ENCODE results near the gene ANKMY1.

ANKMY1 gene

GRCh38 chr2:240576436-240577205 lies 18.8 kb upstream of the ANKMY1 start:
- no peak overlapping the region for H3K4me3 ChIP-seq (ENCODE audit: low read depth, low read length)
- TF ChIP-seq, protein P1, sequence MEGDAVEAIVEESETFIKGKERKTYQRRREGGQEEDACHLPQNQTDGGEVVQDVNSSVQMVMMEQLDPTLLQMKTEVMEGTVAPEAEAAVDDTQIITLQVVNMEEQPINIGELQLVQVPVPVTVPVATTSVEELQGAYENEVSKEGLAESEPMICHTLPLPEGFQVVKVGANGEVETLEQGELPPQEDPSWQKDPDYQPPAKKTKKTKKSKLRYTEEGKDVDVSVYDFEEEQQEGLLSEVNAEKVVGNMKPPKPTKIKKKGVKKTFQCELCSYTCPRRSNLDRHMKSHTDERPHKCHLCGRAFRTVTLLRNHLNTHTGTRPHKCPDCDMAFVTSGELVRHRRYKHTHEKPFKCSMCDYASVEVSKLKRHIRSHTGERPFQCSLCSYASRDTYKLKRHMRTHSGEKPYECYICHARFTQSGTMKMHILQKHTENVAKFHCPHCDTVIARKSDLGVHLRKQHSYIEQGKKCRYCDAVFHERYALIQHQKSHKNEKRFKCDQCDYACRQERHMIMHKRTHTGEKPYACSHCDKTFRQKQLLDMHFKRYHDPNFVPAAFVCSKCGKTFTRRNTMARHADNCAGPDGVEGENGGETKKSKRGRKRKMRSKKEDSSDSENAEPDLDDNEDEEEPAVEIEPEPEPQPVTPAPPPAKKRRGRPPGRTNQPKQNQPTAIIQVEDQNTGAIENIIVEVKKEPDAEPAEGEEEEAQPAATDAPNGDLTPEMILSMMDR (IDR thresholded peaks at IDR 0.05; ENCODE audit: insufficient read depth, low read depth, low read length, missing control alignments), result no peak
- no peak for DNase-seq (ENCODE audit: low read depth)

GRCh38 chr2:240576036-240576435 lies 18.2 kb upstream of the ANKMY1 start:
- DNase-seq (ENCODE audit: low read depth), result no peak
- no peak overlapping the region for H3K4me3 ChIP-seq (ENCODE audit: low read depth, low read length)
- TF ChIP-seq, protein P1 (IDR thresholded peaks at IDR 0.05; ENCODE audit: insufficient read depth, low read depth, low read length, missing control alignments), result no peak

GRCh38 chr2:240575101-240575965 lies 17.5 kb upstream of the ANKMY1 start:
- H3K4me3 ChIP-seq (ENCODE audit: low read depth, low read length), result no peak overlapping the region
- DNase-seq (ENCODE audit: low read depth), result no peak
- TF ChIP-seq, protein P1 (IDR thresholded peaks at IDR 0.05; ENCODE audit: insufficient read depth, low read depth, low read length, missing control alignments), result no peak

GRCh38 chr2:240574386-240575100 lies 16.8 kb upstream of the ANKMY1 start:
- TF ChIP-seq, protein P1 (IDR thresholded peaks at IDR 0.05; ENCODE audit: insufficient read depth, low read depth, low read length, missing control alignments), result no peak
- no peak for DNase-seq (ENCODE audit: low read depth)
- H3K4me3 ChIP-seq (ENCODE audit: low read depth, low read length), result no peak overlapping the region

DNA sequence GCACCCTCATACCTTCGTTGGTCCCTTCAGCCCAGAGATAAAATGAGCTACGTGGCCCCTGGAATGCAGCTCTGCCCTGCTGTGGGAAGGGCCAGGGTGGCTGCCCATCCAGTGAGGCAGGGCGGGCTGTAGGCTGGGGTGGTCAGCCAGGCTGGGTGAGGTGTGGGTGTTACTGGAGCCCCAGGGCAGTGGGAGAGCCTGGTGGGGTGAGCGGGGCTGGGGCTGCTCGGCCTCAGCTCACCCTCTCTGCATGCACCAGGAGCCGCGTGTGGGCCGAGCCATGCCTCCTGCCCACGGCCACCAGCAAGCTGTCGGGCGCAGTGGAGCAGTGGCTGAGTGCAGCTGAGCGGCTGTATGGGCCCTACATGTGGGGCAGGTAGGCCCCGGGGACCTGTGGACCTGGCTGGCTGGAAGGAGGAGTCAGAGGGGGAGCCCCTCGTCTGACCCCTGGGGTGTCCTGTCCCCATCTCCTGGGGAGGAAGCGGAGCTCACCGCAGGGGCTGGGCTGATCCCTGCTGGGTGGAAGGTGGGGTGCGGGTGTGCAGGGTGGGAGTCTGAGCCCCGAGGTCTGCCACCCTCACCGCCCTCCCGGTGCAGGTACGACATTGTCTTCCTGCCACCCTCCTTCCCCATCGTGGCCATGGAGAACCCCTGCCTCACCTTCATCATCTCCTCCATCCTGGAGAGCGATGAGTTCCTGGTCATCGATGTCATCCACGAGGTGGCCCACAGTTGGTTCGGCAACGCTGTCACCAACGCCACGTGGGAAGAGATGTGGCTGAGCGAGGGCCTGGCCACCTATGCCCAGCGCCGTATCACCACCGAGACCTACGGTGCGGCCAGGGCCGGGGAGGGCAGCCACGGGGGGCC lies 16.0 kb upstream of the ANKMY1 start:
- TF ChIP-seq, protein P1 (IDR thresholded peaks at IDR 0.05; ENCODE audit: insufficient read depth, low read depth, low read length, missing control alignments), result no peak
- no peak for DNase-seq (ENCODE audit: low read depth)
- H3K4me3 ChIP-seq (ENCODE audit: low read depth, low read length), result no peak overlapping the region

GRCh38 chr2:240573071-240573515 lies 15.3 kb upstream of the ANKMY1 start:
- no peak for DNase-seq (ENCODE audit: low read depth)
- H3K4me3 ChIP-seq (ENCODE audit: low read depth, low read length), result no peak overlapping the region
- TF ChIP-seq, protein P1 (IDR thresholded peaks at IDR 0.05; ENCODE audit: insufficient read depth, low read depth, low read length, missing control alignments), result no peak
